NCI-H526 treated with DMSO at 0.1 percent for 48 hours (cell line): Measurements from ENCODE around the gene ALDH1A1.
"Not testable (repeated sequence)": the region's sequence is repeated elsewhere in the genome, so short reads cannot be mapped to it uniquely, and the experiment has no call there.

ENCODE experiments used
- DNase-seq: peaks from one replicate; lab custom pipeline; 2025; lab: John Stamatoyannopoulos, UW

Gene ALDH1A1

DNA sequence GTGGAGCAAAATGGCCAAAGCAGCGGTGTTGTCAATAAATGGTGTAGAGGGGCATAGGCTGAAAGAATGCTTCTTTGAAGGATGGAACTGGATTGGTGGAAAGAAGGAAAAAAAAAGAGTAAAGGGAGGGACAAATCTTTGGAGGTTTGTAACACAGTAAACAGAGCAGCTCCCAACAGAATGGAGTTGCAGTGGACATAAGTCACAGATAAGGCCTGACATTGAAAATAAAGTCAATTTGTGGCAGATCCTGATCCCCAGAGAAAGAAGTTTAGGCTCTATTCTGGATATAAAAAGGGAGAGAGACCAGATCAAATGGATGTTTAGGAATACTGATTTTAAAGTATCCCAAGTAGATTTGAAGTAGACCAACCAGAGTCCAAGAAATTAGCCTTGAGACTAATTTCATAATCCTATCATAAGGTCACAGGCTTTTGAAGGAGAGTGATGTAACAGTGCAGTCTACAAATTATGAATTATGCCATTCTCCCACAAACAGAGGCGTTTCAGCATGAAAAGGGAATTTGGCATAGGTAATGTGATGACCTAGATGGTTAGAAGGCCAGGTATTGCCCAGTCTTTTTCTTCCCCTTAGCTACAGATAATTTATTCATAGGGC lies 8.9 kb downstream of the ALDH1A1 start:
- no peak for DNase-seq

DNA sequence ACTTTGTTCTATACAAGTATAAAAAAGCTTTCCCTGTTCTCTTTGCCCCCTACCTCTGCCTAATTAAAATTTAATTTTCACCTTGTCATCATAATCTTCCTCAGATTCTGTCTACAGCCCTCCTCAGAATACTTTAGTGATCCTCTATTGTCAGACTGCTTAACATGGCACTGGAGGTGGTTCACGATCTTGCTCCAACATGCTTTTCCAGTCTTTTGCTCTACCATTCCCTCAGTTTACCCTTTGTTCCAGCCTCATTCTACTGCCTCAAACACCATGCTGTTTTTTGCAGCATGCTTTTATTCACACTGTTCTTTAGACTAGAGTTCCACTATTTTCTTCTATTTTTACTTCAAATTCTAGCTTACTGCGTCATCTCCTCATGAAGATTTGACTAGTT lies 10.4 kb downstream of the ALDH1A1 start:
- no peak for DNase-seq

- DNase-seq = not testable (repeated sequence)
These were observed 13.3 kb downstream of the ALDH1A1 start for GRCh38 chr9:72939581-72939980.

DNA sequence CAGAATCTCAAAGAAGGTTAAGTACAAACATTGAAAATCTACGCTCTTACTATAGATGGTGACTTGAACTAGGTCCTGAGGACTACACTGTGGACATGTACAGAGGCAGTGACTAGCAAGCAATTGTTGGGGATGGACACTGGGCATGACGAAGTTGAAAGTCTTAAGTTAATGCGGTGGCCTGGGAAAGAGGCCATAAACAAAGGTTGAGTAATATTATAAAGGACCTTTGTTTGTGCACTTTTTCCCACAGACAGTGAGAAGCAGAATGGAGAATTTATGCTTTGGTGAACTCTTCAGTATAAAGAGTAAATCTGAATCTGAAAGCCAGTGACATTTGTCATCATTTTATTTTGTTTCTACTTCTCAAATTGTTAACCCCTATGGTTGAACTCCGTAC lies 15.3 kb downstream of the ALDH1A1 start:
- DNase-seq = no peak

- no peak for DNase-seq
These were observed 16.2 kb downstream of the ALDH1A1 start for GRCh38 chr9:72936679-72937078.

DNA sequence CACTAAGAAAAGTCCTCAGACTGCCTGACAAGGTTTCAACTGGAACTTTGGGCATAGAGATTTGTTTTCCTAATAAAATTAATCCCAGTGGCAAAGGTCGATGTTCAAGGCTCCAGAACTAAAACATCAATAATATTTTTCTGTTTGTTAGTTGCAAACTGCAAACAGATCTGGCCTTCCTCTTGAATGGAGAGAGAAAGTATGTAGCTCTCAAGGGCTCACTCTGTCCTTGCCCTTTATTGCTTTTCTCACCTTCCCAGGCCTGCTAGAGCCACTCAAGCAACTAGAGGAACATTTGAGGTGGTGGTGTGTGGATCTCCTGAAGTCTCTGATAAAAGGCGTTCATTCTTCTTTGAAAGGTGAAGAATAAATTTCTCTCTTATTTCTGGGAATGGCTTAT lies 16.6 kb downstream of the ALDH1A1 start:
- DNase-seq = no peak

- DNase-seq = no peak
These were observed 17.3 kb downstream of the ALDH1A1 start for GRCh38 chr9:72935595-72935994.

- no peak for DNase-seq
These were observed 18.9 kb downstream of the ALDH1A1 start for GRCh38 chr9:72933730-72934665.

- DNase-seq = no peak
These were observed 20.2 kb downstream of the ALDH1A1 start for GRCh38 chr9:72932619-72933018.

DNA sequence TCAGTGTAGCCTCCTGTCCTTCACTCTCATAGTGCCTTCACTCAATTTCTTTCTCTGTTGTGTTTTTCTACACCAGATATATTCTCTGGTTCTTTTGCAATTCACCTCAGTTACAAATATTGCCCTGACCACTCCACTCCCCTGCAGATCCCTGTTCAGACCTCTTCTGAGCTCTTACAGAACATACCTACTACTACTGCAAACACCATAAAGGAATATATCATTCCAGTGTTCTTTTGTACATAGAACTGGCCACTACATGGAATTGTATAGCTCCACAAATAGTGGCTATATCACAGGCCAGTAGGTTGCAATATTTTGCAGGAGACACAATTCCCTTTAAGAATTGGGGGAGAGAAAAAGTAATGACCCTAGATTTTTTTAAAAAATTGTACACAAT lies 21.0 kb downstream of the ALDH1A1 start:
- no peak for DNase-seq

DNA sequence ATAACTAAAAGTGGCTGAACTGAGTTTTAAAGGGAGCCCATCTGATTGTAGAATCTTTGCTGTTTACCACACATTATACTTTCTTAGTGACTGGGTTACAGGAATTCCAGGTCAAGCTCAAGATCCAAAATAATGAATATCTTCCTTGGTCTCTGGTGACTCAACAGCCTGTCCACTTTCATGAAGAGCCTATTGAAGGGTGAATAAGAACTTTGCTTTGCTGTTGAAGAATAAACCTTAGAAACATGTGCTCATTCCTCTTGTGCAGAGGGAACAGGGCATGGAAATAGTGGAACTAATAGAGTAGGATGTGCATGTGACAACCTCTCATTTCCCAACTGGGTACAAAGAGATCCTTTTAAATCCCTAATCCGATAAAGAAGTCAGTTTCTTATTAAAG lies 21.4 kb downstream of the ALDH1A1 start:
- no peak for DNase-seq

GRCh38 chr9:72930828-72931227 lies 22.0 kb downstream of the ALDH1A1 start:
- no peak for DNase-seq

- DNase-seq = no peak
These were observed 23.3 kb downstream of the ALDH1A1 start for GRCh38 chr9:72929542-72929941.

DNA sequence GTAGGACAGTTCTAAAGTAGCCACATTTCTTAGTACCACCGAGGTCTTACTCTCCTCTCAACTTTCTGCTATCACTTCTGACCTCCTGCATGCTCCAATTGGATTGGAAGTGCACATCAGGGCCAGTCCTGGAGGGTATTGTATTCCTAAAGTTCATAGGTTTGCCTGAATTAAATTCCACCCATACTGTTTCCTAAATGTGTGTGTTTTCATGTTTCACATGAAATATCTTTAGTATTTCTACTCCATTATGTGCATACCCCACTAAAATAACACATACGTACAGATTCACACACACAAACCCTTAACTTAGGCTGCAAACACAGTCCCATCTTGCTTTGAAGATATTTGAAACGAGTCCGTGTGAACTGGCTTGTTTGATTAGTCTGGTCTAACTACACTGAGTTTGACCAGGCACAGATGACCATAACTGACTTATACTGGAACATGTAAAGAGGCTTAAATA lies 24.8 kb downstream of the ALDH1A1 start:
- DNase-seq = no peak

- DNase-seq = no peak
These were observed 26.3 kb downstream of the ALDH1A1 start for GRCh38 chr9:72926506-72926905.

- DNase-seq = no peak
These were observed 27.0 kb downstream of the ALDH1A1 start for GRCh38 chr9:72925891-72926290.

- DNase-seq = no peak
These were observed 27.6 kb downstream of the ALDH1A1 start for GRCh38 chr9:72925126-72925789.

GRCh38 chr9:72924154-72924790 lies 28.6 kb downstream of the ALDH1A1 start:
- no peak for DNase-seq

DNA sequence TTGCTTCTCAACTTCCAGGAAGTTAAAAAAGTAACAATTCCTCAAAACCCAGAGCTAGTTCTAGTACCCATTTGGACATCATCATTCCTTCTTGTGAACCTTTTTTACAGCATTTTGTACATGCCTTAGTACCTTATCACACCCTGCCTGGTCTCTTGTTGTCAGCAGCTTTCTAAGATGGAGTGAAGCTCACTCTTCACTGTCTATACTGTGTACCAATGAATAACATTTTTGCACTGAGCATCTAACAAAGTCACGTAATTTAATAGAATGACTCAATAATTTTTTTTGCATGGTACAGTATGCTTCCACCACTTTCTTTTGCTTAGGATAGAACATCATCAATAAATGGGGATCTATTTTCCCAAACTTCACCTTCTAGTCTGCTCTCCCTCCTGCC lies 29.8 kb downstream of the ALDH1A1 start:
- DNase-seq = no peak

GRCh38 chr9:72921888-72922654 lies 30.8 kb downstream of the ALDH1A1 start:
- DNase-seq = no peak

DNA sequence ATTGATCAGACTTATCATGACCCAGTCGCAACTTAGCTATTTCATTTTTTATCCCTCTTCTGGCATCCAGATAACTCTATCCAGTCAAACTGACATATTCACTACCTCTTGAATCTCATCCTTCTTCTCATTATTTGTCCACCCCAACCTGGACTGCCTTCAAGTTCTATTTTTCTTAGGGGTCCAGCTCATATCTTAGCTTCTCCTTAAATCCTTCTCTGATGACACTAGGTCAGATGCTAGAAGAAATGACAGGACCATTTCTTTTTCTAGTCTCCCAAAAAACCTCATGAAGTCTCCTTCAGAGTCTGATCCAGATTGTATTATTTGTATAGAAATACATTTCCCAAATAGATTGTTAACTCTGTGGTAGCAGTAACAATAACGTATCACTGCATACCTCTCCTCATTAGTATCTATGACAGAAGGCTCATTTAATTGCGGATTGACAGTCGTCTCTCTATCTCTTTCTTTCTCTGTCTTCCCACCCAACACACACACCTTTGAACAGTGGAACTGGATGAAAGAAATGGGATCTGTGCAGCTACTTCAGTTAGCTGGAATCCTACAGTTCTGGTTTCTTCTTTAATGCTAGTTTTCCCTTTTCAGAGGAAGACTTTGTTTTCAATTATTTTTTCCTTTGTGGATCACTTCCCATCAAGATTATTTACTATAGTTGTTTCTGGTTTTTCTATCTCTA lies 33.5 kb downstream of the ALDH1A1 start:
- DNase-seq = no peak
